Measurements from ENCODE around the gene DNAJB1.
"Not testable (repeated sequence)": the region's sequence is repeated elsewhere in the genome, so short reads cannot be mapped to it uniquely, and the experiment has no call there.

The DNAJB1 gene

GRCh38 chr19:14553042-14553938 lies 35.1 kb upstream of the DNAJB1 start:
- DNase-seq (ENCODE audit: low spot score), result no peak

DNA sequence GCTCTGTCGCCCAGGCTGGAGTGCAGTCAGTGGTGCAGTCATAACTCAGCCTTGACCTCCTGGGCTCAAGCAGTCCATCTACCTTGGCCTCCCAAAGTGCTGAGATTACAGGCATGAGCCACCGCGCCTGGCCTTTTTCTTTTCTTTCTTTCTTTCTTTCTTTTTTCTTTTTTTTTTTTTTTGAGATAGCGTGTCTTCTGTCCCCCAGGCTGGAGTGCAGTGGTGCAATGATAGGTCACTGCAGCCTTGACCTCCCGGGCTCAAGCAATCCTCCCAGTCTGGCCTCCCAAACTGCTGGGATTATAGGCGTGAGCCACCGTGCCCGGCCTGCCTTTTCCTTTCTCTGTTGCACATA lies 33.8 kb upstream of the DNAJB1 start:
- not testable (repeated sequence) for DNase-seq (ENCODE audit: low spot score)

DNA sequence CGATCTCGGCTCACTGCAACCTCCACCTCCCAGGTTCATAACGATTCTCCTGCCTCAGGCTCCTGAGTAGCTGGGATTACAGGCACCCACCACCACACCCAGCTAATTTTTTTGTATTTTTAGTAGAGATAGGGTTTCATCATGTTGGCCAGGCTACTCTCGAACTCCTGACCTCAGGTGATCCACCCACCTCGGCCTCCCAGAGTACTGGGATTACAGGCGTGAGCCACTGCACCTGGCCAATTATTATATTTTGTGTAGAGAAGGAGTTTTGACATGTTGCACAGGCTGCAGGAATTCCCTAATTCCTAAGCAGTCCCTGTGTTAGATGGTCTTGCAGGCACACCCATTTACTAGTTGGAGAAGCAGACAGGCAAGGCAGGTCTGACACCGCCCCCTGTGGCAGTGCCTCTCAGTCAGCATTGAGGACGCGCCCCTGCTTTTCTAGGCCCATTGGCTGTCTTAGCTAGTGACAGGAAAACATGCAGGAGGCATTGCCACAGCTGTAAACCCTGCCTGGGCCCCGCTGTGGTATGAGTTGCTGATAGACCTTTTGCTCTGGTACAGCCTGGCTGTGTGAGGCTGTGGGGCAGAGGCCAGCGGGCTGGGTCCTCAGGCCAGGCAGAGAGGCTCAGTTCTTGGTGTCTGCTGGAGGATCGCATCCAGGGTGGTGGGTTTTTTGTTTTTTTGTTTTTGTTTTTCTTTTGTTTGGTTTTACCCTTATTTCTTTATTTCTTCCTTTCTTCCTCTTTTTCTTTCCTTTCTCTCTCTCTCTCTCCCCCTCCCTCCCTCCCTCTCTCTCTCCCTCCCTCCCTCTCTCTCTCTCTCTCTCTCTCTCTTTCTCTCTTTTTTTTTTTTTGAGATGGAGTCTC lies 33.2 kb upstream of the DNAJB1 start:
- peak; percentile 91 for DNase-seq (ENCODE audit: low spot score)

GRCh38 chr19:14550201-14550754 lies 32.1 kb upstream of the DNAJB1 start:
- DNase-seq (ENCODE audit: low spot score), result no peak

DNA sequence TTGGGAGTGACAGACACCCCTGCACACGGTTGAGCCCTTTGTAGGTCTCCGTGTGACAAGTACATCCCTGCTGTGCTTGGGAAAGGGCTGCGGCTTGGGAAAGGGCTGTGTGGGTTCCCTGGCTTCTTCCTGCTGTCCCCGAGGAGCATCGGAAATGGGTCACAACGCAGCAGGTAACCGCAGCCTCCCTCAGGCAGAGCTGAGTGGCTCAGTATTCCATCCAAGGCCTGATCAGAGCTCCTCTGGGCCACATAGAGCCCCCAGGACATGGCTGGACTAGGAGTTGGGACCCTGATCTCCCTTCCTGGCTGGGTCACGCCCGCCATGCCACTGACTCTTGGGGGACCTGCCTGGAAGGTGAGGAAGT lies 27.5 kb upstream of the DNAJB1 start:
- no peak for DNase-seq (ENCODE audit: low spot score)

DNA sequence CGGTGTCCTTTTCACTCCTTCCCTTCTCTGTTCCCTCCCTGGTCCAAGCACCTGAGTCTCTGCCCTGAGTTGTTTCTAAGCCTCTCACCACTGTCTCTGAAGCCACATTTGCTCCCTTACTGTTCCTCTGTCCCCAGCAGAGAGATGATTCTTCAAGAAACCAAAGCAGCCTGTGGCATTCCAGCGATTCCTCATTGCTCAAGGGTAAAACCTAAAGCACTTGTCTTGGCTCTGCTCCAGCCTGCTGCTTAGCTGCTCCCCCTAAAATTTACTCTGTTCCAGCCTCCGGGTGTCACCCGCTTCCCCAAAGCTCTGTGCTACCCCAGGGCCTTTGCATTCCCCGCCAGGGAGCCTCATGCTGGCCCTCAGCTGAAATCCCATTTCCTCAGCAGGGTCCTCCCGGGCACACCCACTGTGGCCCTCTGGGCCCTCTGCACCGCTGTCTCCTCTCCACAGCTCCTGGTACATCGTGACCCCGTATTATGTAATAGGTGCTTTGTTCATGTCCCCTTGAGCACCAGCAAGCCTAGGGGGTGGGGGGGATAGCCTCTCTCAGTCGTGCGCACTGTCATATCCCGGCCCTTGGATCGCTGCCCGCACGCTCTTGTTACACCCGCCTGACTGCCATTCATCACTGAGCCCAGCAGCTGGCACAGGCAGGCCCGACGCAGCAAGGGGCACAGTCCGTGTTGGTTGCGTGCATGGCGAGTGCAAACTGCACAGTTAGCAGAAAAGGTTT lies 26.9 kb upstream of the DNAJB1 start:
- DNase-seq (ENCODE audit: low spot score), result no peak

DNA sequence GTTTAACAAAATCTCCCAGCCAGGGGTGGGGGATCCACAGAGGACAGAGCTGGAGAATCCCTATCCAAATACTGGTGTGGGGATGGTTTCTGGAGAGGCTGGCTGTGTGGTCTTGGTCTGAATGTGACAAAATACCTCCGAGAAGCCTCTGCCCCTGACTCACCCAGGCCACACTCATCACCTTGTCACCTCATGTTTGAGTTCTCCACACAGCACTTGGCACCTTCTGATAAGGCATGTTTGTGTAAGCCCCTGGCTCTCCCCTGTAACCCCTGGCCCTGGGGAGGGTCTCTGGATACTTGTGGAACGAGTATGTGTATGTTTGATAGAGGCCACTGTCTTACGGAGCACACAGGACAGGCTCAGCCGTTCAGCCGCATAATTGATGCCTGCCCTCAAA lies 25.9 kb upstream of the DNAJB1 start:
- DNase-seq (ENCODE audit: low spot score), result no peak

GRCh38 chr19:14542711-14543328 lies 24.6 kb upstream of the DNAJB1 start:
- DNase-seq (ENCODE audit: low spot score), result no peak

DNA sequence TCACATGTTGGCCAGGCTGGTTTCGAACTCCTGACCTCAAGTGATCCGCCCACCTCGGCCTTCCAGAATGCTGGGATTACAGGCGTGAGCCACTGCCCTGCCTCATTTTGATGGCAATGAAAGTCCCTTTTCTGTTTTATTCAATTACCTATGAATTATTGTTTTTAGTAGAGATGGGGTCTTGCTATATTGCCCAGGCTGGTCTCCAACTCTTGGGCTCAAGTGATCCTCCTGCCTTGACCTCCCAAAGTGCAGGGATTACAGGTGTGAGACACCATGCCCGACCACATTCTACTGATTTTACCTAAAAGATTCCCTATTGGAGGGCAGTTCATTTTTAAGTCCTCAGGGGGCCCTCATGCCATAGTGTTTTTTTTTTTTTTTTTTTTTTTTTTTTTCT lies 23.8 kb upstream of the DNAJB1 start:
- DNase-seq (ENCODE audit: low spot score), result not testable (repeated sequence)

DNA sequence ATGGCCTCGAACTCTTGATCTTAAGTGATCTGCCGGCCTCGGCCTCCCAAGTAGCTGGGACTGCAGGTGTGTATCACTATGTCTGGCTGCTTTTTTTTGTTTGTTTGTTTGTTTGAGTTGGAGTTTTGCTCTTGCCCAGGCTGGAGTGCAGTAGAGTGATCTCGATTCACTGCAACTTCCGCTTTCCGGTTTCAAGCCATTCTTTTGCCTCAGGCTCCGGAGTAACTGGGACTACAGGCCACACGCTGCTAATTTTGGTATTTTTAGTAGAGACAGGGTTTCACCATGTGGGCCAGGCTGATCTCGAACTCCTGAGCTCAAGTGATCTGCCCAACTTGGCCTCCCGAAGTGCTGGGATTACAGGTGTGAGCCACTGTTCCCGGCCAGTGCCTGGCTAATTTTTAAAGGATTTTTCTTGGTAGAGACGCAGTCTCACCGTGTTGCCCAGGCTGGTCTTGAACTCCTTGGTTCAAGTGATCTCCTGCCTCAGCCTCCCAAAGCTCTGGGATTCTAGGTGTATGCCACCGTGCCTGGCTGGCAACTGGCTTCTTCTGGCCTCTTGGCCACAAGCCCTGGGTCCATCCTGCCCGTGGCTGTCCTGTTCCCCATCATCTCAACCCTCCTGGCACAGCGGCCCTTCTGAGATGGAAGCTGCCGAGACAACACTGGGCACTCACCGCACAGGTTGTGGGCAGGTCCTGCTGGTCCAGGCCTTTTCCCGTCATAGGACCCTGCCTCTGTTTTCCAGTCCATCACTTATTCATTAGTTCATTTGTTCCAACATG lies 22.7 kb upstream of the DNAJB1 start:
- no peak for DNase-seq (ENCODE audit: low spot score)

GRCh38 chr19:14536926-14537692 lies 18.9 kb upstream of the DNAJB1 start:
- no peak for DNase-seq (ENCODE audit: low spot score)

DNA sequence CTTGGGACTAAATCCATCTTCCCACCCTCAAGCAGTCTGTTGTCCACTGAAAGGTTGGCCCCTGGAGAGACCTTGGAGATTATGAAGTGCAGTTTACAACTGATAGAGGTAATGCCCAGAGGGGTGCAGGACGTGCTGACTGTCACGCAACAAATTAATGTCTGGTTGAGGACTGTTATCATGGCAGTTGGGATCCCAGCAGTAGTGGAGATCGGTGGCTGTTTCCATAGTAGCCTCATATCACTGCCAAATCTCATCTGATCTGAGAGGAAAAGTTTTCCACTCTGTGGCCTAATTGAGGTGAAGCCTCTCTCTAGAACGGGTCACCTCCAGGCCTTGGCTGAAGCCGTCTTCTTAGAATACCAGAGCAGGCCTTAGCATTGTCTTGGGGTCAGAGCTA lies 15.3 kb upstream of the DNAJB1 start:
- DNase-seq (ENCODE audit: low spot score), result no peak

GRCh38 chr19:14530506-14530905 lies 12.3 kb upstream of the DNAJB1 start:
- no peak for DNase-seq (ENCODE audit: low spot score)

DNA sequence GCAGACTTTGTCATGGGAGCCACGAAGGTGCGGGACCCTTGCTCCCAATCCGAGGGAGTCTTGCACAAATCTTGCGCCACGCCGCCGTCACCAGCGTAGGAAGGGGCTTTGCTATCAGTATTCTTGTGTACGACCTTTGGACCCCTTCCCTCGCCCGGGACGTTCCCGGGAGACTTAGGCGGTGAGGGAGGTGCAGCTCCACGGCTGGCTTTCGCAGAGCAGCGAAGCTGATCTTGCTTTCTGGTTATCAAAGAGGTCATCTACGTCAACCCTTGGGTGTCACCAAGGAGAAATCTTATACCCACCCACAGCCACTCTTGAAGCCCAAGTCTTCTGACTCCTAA lies 11.8 kb upstream of the DNAJB1 start:
- peak; percentile 39 for DNase-seq (ENCODE audit: low spot score)

DNA sequence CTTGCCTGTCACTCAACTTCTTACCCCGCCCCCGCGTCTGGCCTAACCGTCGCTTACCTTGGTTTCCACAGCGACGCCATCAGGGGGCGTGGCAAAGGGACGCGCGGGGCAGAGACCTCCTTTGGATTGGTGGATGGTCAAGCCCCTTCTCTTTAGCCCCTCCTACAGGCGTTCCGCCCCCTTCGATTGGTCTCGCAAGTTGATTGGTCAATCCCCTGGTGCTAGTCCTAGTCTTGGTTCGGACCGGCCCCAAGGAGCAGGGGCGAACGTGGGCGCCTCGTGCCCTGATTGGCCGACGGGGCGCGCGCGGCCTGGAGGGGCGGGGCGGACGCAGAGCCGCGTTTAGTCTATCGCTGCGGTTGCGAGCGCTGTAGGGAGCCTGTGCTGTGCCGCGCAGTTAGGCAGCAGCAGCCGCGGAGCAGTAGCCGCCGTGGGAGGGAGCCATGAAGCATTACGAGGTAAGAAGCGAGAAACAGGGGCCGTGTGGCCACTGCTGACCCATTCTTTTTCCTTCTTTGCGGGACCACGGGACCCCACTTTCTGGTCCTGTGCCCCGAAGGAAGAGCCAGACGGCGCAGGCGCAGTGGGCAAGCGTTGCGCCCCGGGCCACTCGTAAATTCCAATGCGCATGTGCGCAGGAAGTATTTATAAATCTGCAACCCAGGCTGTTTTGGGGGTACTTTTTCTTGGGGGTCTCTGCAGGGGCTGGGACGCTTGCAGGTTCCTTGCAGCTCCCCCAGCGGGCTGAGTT lies 11.2 kb upstream of the DNAJB1 start, which contains the start of gene TECR:
Gene TECR, plus strand, starts transcription at position 341 of the 751 bp plus-strand sequence. Its CDS starts 103 bp downstream, at position 444.
- peak; percentile 88 for DNase-seq (ENCODE audit: low spot score)

- no peak for DNase-seq (ENCODE audit: low spot score)
Observed at GRCh38 chr19:14528419-14529253, 10.4 kb upstream of the DNAJB1 start.

GRCh38 chr19:14526423-14526822 lies 8.2 kb upstream of the DNAJB1 start:
- DNase-seq (ENCODE audit: low spot score), result no peak

DNA sequence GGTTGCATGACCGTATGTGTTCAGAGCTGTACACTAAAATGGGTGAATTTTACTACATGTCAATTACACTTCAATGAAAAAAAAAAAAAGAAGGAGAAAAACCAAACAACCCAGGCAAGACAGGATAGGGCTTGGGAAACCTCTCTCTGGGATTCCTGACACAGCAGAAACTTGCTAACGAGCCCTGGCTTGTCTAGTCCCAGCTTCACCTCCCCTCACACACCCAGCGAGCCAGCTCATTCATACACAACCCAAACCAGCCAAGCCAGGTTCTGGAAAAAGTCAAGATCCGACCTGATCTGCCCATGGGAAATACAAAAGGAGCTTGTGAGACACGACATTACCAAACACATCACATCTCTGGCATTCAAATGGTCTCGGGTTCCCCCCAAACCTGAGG lies 7.5 kb upstream of the DNAJB1 start:
- DNase-seq (ENCODE audit: low spot score), result no peak
